Measurements from ENCODE around the gene HBA2. TPM values are rescaled to one million over a fixed set of nuclear protein-coding genes. Genes with fewer than 3 reads are reported as not detected.
"Not testable (repeated sequence)": the region's sequence is repeated elsewhere in the genome, so short reads cannot be mapped to it uniquely, and the experiment has no call there.

Gene HBA2
- total and polyA plus RNA-seq, 4 experiments from 2014 or later = 0.75 to 1.1 (median 0.83) TPM; not detected in 1

DNA sequence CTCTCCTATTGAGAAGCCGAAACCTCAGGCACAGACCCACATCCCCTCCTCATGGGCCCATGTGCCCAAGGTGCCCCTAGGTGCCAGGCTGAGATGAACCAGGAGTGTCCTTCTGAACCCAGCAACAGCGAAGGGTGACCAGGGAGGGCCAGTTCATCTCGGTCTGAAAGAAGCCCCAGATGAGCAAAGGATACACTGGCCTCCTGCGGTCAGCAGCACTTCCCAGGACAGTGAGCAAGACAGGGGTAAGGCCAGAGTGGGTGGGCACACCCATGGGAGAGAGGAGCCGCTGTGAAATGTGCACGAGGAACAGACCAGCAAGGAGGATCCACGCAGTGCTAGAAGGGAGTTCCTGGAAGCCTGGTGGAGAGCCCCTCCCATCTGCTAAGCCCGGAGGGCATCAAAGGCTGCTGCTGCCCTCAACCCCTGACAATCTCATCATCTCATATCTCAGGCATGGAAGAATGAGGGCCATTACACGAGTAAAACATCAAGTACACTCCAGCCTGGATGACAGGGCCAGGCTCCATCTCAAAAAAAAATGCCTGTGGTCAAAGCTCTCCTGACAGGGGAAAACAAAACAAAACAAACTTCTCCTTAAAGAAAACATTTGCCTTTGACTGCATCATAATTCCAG, 23.5 kb upstream of the HBA2 start:
- Mint-ChIP-seq H3K27ac (no peak overlapping the region), H3K4me3 (no peak overlapping the region), H3K36me3 (no peaks in the 10 kb centered on the region), H3K27me3 (peaks cover 13 to 18% of the 10 kb centered on the region in 2 donors), H3K4me1 (no peaks in the 10 kb centered on the region), H3K9me3 (peaks cover 0 to 2% (median 0%) of the 10 kb centered on the region in 8 donors)
- no peaks in the 10 kb centered on the region for H3K36me3 ChIP-seq (ENCODE audit: insufficient read depth, low read length)
- ChIA-PET POLR2A (ENCODE audit: partially characterized antibody) (no interaction called here), CTCF (ENCODE audit: partially characterized antibody) (no interaction called here)
- no peaks in the 10 kb centered on the region for H3K9me3 ChIP-seq (ENCODE audit: control insufficient read depth in 1 of 2, low read length in 2 of 2)
- H3K4me1 ChIP-seq (ENCODE audit: insufficient read depth, low read length) = no peaks in the 10 kb centered on the region
- H3K4me3 ChIP-seq (ENCODE audit: low read length in 2 of 2) = no peak overlapping the region
- no peaks in the 10 kb centered on the region for H3K27me3 ChIP-seq (ENCODE audit: insufficient read depth, low read length)
- intact Hi-C loops (cut with micrococcal nuclease) = no loop called here
- no peak for DNase-seq
- H3K27ac ChIP-seq (ENCODE audit: low read depth, low read length) = no peak overlapping the region

DNA sequence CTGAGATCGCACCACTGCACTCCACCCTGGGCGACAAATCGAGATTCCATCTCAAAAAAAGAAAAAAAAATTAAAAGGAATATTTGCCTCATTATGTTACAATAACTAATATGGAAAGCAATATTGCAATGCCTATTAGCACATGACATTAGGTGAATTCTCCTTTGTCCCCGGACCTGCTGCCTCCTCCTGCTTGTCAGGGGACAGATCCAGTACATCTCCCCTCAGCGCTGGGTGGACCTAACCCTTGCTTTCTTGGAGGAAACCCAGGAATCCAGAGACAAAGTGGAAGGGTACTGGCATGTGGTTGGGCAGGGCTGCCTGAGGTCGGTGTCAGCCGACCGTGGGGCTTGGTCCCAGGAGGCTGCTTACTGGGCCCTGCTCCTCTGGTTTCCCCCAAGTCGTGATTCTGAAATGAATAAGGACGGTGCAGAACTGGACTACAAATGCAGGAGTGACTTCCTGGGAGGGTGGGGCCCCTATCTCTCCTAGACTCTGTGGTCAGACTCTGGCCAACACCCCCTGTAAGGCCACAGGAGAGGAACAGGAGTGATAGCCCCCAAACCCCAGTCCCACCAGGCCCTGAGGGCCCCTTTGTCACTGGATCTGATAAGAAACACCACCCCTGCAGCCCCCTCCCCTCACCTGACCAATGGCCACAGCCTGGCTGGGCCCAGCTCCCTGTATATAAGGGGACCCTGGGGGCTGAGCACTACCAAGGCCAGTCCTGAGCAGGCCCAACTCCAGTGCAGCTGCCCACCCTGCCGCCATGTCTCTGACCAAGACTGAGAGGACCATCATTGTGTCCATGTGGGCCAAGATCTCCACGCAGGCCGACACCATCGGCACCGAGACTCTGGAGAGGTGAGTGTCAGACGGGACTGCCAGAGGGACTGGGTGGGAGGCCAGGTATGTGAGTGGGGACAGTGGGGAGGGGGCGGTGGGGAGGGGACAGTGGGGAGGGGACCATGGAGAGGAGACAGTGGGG, 20.2 kb upstream of the HBA2 start, which contains the start of gene HBZ:
TSS of gene HBZ (plus strand) at position 504 of the 988 bp plus-strand sequence. CDS start at position 770, 266 bp downstream.
- Histone ChIP-seq H3K27ac (ENCODE audit: low read depth, low read length) (no peak within 1 kb of the TSS), H3K4me3 (ENCODE audit: low read length in 2 of 2) (no peak within 1 kb of the TSS), H3K27me3 (ENCODE audit: insufficient read depth, low read length) (peaks cover 7% of the 10 kb centered on the region), H3K4me1 (ENCODE audit: insufficient read depth, low read length) (peaks cover 9% of the 10 kb centered on the region), H3K9me3 (ENCODE audit: control insufficient read depth in 1 of 2, low read length in 2 of 2) (no peaks in the 10 kb centered on the region), H3K36me3 (ENCODE audit: insufficient read depth, low read length) (no peaks in the 10 kb centered on the region)
- peaks cover 16 to 25% of the 10 kb centered on the region in 2 donors for H3K27me3 Mint-ChIP-seq
- peak within 1 kb of the TSS in 2 of 8 donors; percentile 20 to 47 for H3K4me3 Mint-ChIP-seq
- H3K27ac Mint-ChIP-seq = peak within 1 kb of the TSS in 1 of 7 donors; percentile 17
- H3K4me1 Mint-ChIP-seq = peaks cover 3 to 8% (median 6%) of the 10 kb centered on the region in 4 donors
- CTCF ChIA-PET (ENCODE audit: partially characterized antibody) = no interaction called here
- intact Hi-C loops (cut with micrococcal nuclease) = no loop called here
- DNase-seq = no peak
- POLR2A ChIA-PET (ENCODE audit: partially characterized antibody) = no interaction called here
- peaks cover 0 to 2% (median 0%) of the 10 kb centered on the region in 8 donors for H3K9me3 Mint-ChIP-seq
- H3K36me3 Mint-ChIP-seq = no peaks in the 10 kb centered on the region

- H3K27me3 ChIP-seq (ENCODE audit: insufficient read depth, low read length); DNase-seq; intact Hi-C loops (cut with micrococcal nuclease); H3K4me3 ChIP-seq (ENCODE audit: low read length in 2 of 2); POLR2A ChIA-PET (ENCODE audit: partially characterized antibody); H3K9me3 ChIP-seq (ENCODE audit: control insufficient read depth in 1 of 2, low read length in 2 of 2); H3K36me3 Mint-ChIP-seq; H3K36me3 ChIP-seq (ENCODE audit: insufficient read depth, low read length); CTCF ChIA-PET (ENCODE audit: partially characterized antibody); H3K27ac Mint-ChIP-seq; H3K4me3 Mint-ChIP-seq; H3K4me1 ChIP-seq (ENCODE audit: insufficient read depth, low read length); H3K9me3 Mint-ChIP-seq; H3K4me1 Mint-ChIP-seq; H3K27ac ChIP-seq (ENCODE audit: low read depth, low read length): not testable (repeated sequence)
- peaks cover 17 to 25% of the 10 kb centered on the region in 2 donors for H3K27me3 Mint-ChIP-seq
Measured at GRCh38 chr16:153129-153521, 19.6 kb upstream of the HBA2 start.

DNA sequence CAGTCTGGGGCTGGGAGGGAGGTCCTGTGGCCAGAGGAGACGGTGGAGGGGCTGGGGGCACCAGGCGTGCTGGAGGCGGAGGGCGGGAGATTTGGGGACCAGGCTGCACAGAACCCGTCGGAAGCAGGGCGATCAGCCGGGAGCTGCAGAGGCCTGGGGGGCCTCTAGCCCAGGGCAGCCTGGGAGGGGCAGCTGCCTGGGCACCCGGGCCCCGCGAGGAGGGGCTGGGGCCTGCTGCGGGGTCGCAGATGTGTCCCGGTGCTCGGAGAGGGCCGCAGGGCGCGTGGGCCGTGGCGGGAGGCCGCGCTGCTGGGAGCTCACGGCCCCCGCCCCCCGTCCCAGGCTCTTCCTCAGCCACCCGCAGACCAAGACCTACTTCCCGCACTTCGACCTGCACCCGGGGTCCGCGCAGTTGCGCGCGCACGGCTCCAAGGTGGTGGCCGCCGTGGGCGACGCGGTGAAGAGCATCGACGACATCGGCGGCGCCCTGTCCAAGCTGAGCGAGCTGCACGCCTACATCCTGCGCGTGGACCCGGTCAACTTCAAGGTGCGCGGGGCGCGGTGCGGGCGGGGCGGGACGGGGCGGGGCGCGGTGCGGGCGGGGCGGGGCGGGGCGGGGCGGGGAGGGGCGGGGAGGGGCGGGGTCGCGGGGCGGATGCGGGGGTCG, 19.0 kb upstream of the HBA2 start:
- intact Hi-C loops (cut with micrococcal nuclease); DNase-seq; H3K9me3 Mint-ChIP-seq; POLR2A ChIA-PET (ENCODE audit: partially characterized antibody); H3K4me1 Mint-ChIP-seq; H3K9me3 ChIP-seq (ENCODE audit: control insufficient read depth in 1 of 2, low read length in 2 of 2); H3K4me3 Mint-ChIP-seq; H3K27ac Mint-ChIP-seq; H3K27ac ChIP-seq (ENCODE audit: low read depth, low read length); H3K36me3 Mint-ChIP-seq; H3K36me3 ChIP-seq (ENCODE audit: insufficient read depth, low read length); CTCF ChIA-PET (ENCODE audit: partially characterized antibody); H3K4me3 ChIP-seq (ENCODE audit: low read length in 2 of 2); H3K27me3 ChIP-seq (ENCODE audit: insufficient read depth, low read length); H3K4me1 ChIP-seq (ENCODE audit: insufficient read depth, low read length): not testable (repeated sequence)
- H3K27me3 Mint-ChIP-seq = peaks cover 19 to 23% of the 10 kb centered on the region in 2 donors

GRCh38 chr16:154217-155030, 18.3 kb upstream of the HBA2 start:
- Histone ChIP-seq H3K36me3 (ENCODE audit: insufficient read depth, low read length) (no peaks in the 10 kb centered on the region), H3K27me3 (ENCODE audit: insufficient read depth, low read length) (peaks cover 7% of the 10 kb centered on the region), H3K4me3 (ENCODE audit: low read length in 2 of 2) (no peak overlapping the region), H3K9me3 (ENCODE audit: control insufficient read depth in 1 of 2, low read length in 2 of 2) (no peaks in the 10 kb centered on the region), H3K4me1 (ENCODE audit: insufficient read depth, low read length) (peaks cover 9% of the 10 kb centered on the region), H3K27ac (ENCODE audit: low read depth, low read length) (no peak overlapping the region)
- ChIA-PET CTCF (ENCODE audit: partially characterized antibody) (no interaction called here), POLR2A (ENCODE audit: partially characterized antibody) (interaction anchor here (0.5 kb wide), 1 partner anchor 13 kb away, joined by 4 read pairs; no protein-coding TSS in a partner anchor)
- no peak for DNase-seq
- Mint-ChIP-seq H3K27ac (peak overlapping the region in 3 of 7 donors; percentile 30 to 70 (median 35)), H3K36me3 (no peaks in the 10 kb centered on the region), H3K4me1 (peaks cover 3 to 8% (median 6%) of the 10 kb centered on the region in 4 donors), H3K9me3 (peaks cover 0 to 2% (median 0%) of the 10 kb centered on the region in 8 donors), H3K27me3 (peaks cover 24 to 26% of the 10 kb centered on the region in 2 donors), H3K4me3 (peak overlapping the region; percentile 42 to 85 (median 78))
- intact Hi-C loops (cut with micrococcal nuclease) = no loop called here

- peak overlapping the region; percentile 42 to 85 (median 78) for H3K4me3 Mint-ChIP-seq
- peak overlapping the region in 2 of 7 donors; percentile 13 to 35 for H3K27ac Mint-ChIP-seq
- peaks cover 9% of the 10 kb centered on the region for H3K4me1 ChIP-seq (ENCODE audit: insufficient read depth, low read length)
- no peaks in the 10 kb centered on the region for H3K9me3 ChIP-seq (ENCODE audit: control insufficient read depth in 1 of 2, low read length in 2 of 2)
- H3K27me3 Mint-ChIP-seq = peaks cover 26 to 27% of the 10 kb centered on the region in 2 donors
- H3K36me3 Mint-ChIP-seq = no peaks in the 10 kb centered on the region
- CTCF ChIA-PET (ENCODE audit: partially characterized antibody) = no interaction called here
- H3K27ac ChIP-seq (ENCODE audit: low read depth, low read length) = no peak overlapping the region
- intact Hi-C loops (cut with micrococcal nuclease) = no loop called here
- peaks cover 0 to 2% (median 0%) of the 10 kb centered on the region in 8 donors for H3K9me3 Mint-ChIP-seq
- H3K27me3 ChIP-seq (ENCODE audit: insufficient read depth, low read length) = peaks cover 7% of the 10 kb centered on the region
- DNase-seq = no peak
- POLR2A ChIA-PET (ENCODE audit: partially characterized antibody) = interaction anchor here (0.5 kb wide), 1 partner anchor 13 kb away, joined by 4 read pairs; no protein-coding TSS in a partner anchor
- H3K36me3 ChIP-seq (ENCODE audit: insufficient read depth, low read length) = no peaks in the 10 kb centered on the region
- H3K4me3 ChIP-seq (ENCODE audit: low read length in 2 of 2) = no peak overlapping the region
- peaks cover 3 to 8% (median 6%) of the 10 kb centered on the region in 4 donors for H3K4me1 Mint-ChIP-seq
Measured at GRCh38 chr16:155031-155398, 17.7 kb upstream of the HBA2 start.
